Thyroid gland (tissue), 4 donors: ENCODE results near the gene RSAD2. TPM values are rescaled to one million over a fixed set of nuclear protein-coding genes. Genes with fewer than 3 reads are reported as not detected.

Source experiments
- DNase-seq, 2 donors: peaks; one replicate each; pipeline ENCODE4 v3.0.0-alpha.2; 2019
- H3K27ac ChIP-seq, 3 donors: fragments of 200-600 bp; sonication (generic); 1 replicate in 2 of 3; 2 replicates in 1 of 3; pipeline ENCODE4 v1.5.1; 2016 to 2019; ENCODE audit warnings: mild to moderate bottlenecking in 1 of 3, moderate library complexity in 1 of 3
- H3K27me3 ChIP-seq: fragments of 200-600 bp; sonication (generic); one replicate; pipeline ENCODE4 v1.5.1; 2019
- H3K36me3 ChIP-seq, 2 donors: fragments of 200-600 bp; sonication (generic); one replicate each; pipeline ENCODE4 v1.5.1; 2016 to 2019
- H3K4me1 ChIP-seq, 2 donors: fragments of 200-600 bp; sonication (generic); one replicate each; pipeline ENCODE4 v1.5.1; 2017 to 2019
- H3K4me3 ChIP-seq, 3 donors: fragments of 200-600 bp; sonication (generic); replicated peaks in 1 of 3; 1 replicate in 2 of 3; 2 replicates in 1 of 3; pipeline ENCODE4 v1.5.1; 2016; ENCODE audit warnings: mild to moderate bottlenecking in 1 of 3
- H3K9me3 ChIP-seq: fragments of 200-600 bp; sonication (generic); one replicate; pipeline ENCODE4 v1.5.1; 2017
- CTCF ChIP-seq, 6 experiments: fragments of 200-600 bp in 3 of 6; fragments of 450-650 bp in 3 of 6; sonication (generic) in 3 of 6; IDR thresholded peaks; one replicate each; pipeline ENCODE4 v1.5.1; 2016 to 2019; ENCODE audit warnings: antibody characterized with exemption in 6 of 6, mild to moderate bottlenecking in 2 of 6, inconsistent platforms in 1 of 6, moderate library complexity in 1 of 6
- POLR2A ChIP-seq, 2 donors: fragments of 450-650 bp; IDR thresholded peaks; one replicate each; pipeline ENCODE4 v1.6.1; 2017; ENCODE audit warnings: antibody characterized with exemption in 2 of 2, mild to moderate bottlenecking in 2 of 2, moderate library complexity in 1 of 2
- WGBS, 2 donors: methylation state at CpG; one replicate each; pipeline ENCODE4 v1.1.5; 2017; 5-methylcytosine and 5-hydroxymethylcytosine counted together
- intact Hi-C: fragments of 100-400 bp; cut with DNase I; formaldehyde crosslinking; loops from one replicate; pipeline ENCODE4 v1.15.1; 2023
- total RNA-seq, 4 donors: library from RNA; depleted of rRNA; stranded (reverse); fragments of >200 nt; gene quantifications; one replicate each; pipeline ENCODE4 v1.2.3, GENCODE V29; 2016

The RSAD2 gene
- total RNA-seq, 4 donors from 2014 or later = 1.5 to 4.9 (median 2.6) TPM

- H3K36me3 ChIP-seq = no peaks in the 10 kb centered on the region
- H3K4me3 ChIP-seq = no peak overlapping the region
- no peaks in the 10 kb centered on the region for H3K27me3 ChIP-seq
- 84 to 87% methylated on average over 6 of the region's 6 CpGs for WGBS, 2 donors
- no peaks in the 10 kb centered on the region for H3K4me1 ChIP-seq
- no peaks in the 10 kb centered on the region for H3K9me3 ChIP-seq
- H3K27ac ChIP-seq = no peak overlapping the region
- intact Hi-C loops = no loop called here
- TF ChIP-seq POLR2A (IDR thresholded peaks at IDR 0.05) (no peak), CTCF (IDR thresholded peaks at IDR 0.05) (no peak)
- DNase-seq = no peak
Observed at GRCh38 chr2:6943523-6943922, 65.9 kb downstream of the RSAD2 start.

- 95 to 98% methylated on average over 8 of the region's 8 CpGs for WGBS, 2 donors
- intact Hi-C loops = no loop called here
- Histone ChIP-seq H3K36me3 (no peaks in the 10 kb centered on the region), H3K27me3 (no peaks in the 10 kb centered on the region), H3K27ac (no peak overlapping the region), H3K4me3 (no peak overlapping the region), H3K4me1 (no peaks in the 10 kb centered on the region), H3K9me3 (no peaks in the 10 kb centered on the region)
- TF ChIP-seq POLR2A (IDR thresholded peaks at IDR 0.05) (no peak), CTCF (IDR thresholded peaks at IDR 0.05) (no peak)
- no peak for DNase-seq
Observed at GRCh38 chr2:6943971-6944370, 66.4 kb downstream of the RSAD2 start.

DNA sequence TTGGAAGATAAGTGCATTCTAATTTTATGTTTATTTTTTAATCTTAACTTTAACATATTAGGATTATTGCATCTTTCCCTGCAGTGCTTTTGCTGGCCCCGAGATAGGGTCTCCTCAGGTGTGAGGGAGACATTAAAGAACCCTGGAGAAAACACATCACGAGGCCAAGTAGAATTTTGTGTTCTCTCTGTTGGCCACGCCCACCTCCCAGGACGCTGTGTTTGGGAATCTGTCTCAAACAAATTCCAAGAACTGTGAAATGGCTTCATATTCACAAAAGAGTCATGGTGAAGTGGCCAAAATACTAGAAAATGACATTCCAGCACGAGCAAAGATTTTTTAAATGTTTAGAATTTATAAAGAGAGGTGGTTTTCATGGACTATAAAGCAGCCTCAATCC is 67.0 kb downstream of the RSAD2 start:
- 82 to 91% methylated on average over 5 of the region's 5 CpGs for WGBS, 2 donors
- no peak overlapping the region for H3K4me3 ChIP-seq
- no peak for TF ChIP-seq CTCF (IDR thresholded peaks at IDR 0.05)
- no peak for TF ChIP-seq POLR2A (IDR thresholded peaks at IDR 0.05)
- no peaks in the 10 kb centered on the region for H3K9me3 ChIP-seq
- H3K27me3 ChIP-seq = no peaks in the 10 kb centered on the region
- H3K27ac ChIP-seq = no peak overlapping the region
- H3K36me3 ChIP-seq = no peaks in the 10 kb centered on the region
- no peak for DNase-seq
- intact Hi-C loops = no loop called here
- no peaks in the 10 kb centered on the region for H3K4me1 ChIP-seq

DNA sequence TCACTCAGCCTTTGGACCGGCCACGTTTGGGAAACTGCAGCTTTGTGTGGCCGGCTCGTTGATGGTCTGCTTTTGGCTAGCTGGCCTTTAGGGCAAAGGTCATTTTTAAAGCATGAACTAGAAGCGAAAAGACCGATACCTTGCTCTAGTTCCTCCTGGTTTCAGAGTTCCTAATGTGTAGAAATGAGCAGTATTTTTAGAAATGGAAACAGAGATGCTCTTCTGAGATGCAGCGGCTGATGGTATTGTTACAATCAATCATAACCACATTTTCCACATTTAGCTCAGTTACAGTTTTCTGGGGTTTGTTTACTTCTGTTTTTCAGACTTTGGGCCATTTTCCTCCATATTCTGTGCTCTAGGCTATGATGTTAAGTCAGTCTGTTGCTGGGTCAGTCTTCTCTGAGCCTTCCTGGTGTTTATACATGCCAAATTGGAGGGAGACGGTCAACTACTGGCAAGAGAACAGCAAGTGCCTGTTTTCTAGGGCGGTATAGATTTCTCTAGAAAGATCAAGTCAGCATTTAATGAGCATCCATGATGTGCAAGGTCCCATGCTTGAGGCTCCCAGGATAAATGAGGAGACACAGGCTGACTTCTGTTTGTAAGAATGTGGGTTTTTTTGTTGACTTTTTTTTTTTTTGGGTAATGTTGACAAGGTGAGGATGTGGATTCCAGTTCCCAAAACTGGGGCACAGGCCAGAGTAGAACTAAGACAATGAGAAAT is 67.7 kb downstream of the RSAD2 start:
- H3K27ac ChIP-seq = no peak overlapping the region
- 72 to 90% methylated on average over 9 of the region's 9 CpGs for WGBS, 2 donors

More for the DNA sequence above, 67.7 kb downstream of the RSAD2 start:
- TF ChIP-seq POLR2A (IDR thresholded peaks at IDR 0.05) = no peak
- no peak for TF ChIP-seq CTCF (IDR thresholded peaks at IDR 0.05)
- no peaks in the 10 kb centered on the region for H3K4me1 ChIP-seq
- no peaks in the 10 kb centered on the region for H3K36me3 ChIP-seq
- H3K4me3 ChIP-seq = no peak overlapping the region
- no peak for DNase-seq
- intact Hi-C loops = no loop called here
- H3K9me3 ChIP-seq = no peaks in the 10 kb centered on the region
- H3K27me3 ChIP-seq = no peaks in the 10 kb centered on the region
